Activated gamma-delta T cell treated with anti-CD3 and anti-CD28 coated beads, Interleukin-2, amount 50 U/mL, for 16 hours (primary cell): Measurements from ENCODE around the gene CALHM4.

Experiments used
- DNase-seq: peaks from one replicate; pipeline ENCODE4 v3.0.0-alpha.2; 2020; ENCODE audit warnings: low read depth

CALHM4 gene

DNA sequence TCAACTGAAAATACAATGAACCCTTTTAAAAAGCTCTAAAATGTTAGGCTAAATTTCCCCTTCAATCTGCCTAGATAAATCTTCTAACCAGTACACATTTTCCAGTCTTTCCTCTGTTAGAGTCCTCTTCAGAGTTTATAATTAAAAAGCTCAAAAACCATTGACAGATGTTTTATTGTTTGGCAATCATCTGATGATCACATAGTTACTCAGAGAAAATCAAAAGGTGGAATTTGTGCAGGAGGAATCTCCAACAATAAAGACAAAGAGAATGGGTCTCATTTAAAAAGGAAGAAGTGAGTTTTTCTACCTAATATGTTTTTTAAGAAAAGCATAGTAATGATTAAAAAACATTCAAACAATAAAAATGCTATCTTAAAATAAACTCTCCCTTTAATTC lies 11.1 kb upstream of the CALHM4 start:
- no peak for DNase-seq

DNA sequence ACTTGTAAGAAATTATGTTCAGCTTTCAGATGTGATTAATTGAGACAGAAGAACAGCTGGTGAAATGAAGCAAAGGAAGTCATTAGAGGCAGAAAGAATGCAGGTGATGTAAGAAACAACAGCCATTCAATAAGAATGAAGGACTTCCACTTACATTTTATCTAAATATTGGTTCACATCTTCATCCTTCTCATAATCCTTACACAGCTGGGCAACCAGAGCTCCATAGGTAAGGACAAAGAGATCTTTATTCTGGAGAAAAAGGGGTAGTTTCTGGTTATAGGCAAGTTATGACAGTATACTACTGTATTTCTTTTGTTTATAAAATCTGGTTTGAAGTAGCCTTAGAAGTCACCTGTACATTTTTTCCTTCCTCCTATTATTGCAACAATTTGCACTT lies 10.4 kb upstream of the CALHM4 start:
- no peak for DNase-seq

DNA sequence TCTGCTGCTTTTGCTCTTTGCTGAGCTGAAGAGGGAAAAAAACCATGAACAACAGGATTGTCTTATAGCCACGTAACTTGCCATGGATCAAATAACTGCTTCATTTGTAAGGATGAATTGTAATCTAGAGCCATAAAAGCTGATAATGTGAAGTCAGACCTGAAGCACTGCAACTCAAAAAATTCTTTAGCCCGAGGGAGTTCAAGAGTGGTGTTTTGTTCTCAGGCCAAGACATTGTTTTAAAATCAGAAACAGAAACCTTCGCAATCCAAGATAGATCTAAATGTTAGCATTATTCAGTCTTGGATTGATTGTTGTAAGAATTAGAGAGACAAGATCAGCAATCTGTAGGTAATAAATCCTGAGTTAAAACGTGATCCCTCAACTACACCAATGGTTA lies 7.9 kb upstream of the CALHM4 start, which contains the start of gene TRAPPC3L:
TRAPPC3L (minus strand) TSS at position 34 of the 400 bp plus-strand sequence. CDS start 170 bp downstream, outside the sequence.
- no peak for DNase-seq

DNA sequence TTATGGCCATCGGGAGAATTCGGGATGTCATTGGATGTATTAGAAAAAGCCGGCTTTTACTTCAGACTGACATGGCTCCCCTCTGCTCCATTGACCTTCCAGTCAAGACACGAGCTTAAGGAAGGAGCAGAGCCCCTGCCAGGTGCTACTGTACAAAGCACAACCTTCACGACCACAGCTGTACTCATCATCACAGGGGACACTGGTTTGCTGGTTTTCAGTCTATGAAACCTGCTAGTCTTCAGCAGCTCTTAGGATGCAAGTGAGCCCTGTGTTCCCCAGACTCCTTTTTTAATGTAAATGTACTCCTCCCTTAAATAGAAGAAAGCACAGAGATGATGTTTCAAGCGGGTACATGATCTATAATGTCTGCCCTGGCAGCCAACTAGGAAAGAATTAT lies 6.2 kb upstream of the CALHM4 start:
- DNase-seq, result no peak

DNA sequence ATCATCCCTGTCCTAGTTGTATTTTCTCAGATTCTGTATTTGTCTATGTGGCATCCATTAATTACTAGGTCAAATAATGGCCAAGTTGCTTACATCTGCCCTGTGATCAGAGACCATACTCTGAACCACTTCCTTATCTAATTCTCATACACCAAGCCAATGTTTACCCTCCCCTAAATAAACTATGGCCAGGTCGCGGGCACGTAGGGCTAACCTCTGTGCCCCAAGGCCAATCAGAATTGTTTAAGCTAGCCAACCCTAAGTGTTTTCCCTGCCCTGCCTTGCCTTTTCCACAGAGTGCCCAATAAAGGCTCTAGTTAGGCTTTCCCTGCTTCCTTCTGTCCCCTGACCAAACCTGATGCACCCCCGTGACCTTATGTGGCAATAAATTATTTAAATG lies 2.8 kb upstream of the CALHM4 start:
- no peak for DNase-seq

DNA sequence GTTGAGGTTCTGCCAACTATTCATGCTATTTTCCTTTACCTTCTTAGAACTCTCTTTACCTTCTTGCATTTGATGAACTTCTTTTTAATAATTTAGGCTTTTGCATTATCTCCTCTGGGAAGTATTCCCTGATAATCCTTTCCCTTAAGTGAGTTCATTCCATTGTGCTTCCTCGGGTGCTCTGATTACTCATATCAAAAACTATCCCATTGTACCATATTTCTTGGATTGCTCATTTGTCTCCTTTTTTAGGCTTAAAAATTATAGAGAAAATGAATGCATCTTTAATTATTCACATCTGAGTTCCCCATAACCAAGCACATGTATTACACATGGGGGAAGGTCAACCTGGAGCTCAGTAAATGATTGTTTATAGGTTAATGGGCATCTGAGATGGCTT lies 2.5 kb downstream of the CALHM4 start:
- no peak for DNase-seq

DNA sequence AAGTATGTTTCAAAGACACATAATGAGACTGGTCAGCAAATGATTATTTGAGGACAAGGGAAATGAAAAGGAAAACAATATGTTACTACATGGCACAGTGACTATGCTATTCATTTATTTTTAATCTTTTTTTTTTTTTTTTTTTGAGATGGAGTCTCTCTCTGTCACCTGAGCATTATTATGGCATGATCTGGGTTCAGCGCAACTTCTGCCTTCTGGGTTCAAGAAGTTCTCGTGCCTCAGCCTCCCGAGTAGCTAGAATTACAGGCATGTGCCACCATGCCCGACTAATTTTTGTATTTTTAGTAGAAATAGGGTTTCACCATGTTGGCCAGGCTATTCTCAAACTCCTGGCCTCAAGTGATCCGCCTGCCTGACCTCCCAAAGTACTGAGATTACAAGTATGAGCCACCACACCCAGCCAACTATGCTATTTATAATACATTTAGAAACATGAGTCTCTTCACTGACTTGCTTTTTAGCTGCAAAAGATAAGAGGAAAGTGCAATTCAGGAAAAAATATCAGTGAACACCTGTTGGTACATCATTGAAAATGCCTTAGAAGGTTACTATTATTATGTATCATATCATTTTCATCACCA lies 3.4 kb downstream of the CALHM4 start:
- no peak for DNase-seq

DNA sequence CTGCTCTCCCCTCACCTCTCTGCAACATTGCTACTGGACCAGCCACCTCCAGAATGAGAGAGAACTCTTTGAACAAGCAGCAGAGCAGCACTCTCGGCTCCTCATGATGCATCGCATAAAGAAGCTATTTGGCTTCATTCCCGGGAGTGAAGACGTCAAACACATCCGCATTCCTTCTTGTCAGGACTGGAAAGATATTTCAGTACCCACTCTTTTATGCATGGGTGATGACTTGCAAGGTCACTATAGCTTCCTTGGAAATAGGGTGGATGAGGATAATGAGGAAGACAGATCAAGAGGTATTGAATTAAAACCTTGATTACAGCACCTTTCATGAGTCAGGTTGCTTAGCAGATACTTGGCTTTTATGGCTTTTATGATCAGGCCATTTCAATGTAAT lies 4.3 kb downstream of the CALHM4 start:
- no peak for DNase-seq

DNA sequence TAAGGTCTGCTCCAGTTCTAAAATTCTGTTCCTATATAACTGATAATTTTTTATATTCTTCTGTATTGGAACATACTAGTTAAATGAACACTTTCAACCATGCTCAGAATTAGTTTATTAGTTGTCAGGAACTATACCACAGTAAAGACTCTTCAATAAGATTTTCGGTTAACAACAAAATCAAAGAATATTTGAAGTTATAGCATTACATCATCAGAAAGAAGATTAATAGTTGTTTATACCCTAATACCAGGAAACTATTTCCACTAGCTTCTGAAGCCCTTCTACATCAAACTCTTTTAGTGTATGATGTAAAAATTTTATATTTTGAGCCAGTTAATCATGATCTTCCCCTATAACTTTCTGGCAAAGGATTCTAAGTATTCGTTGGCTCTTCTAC lies 6.6 kb downstream of the CALHM4 start:
- DNase-seq, result no peak

DNA sequence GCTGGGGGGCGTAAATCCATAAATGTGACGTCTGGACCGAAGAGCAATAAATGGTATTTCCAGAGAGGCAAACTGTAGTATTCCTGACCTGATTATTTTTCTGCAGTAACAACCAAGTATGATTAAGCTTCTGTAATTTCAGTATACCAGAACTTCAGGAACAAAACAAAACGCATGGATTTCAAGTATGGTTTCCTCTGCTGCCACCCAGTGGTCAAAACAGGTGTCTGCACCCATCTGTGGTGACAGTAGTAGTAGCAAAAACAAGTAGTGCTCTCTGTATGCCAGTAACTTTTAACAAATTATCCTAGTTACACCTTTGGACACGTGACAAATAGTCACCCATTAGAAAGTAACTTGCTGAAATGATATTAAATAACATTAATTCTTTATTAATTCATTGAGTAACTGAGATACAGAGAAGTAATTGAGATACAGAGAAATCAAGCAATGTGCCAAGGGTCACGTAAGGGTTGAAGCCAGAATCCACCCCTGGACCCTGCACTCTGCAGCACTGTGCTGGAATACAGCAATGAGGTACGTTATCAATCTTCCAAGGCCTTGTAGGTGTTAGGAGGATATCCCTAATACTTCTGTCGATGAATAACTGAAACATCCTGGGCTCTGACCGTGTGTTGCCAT lies 7.9 kb downstream of the CALHM4 start:
- peak; percentile 43 for DNase-seq

DNA sequence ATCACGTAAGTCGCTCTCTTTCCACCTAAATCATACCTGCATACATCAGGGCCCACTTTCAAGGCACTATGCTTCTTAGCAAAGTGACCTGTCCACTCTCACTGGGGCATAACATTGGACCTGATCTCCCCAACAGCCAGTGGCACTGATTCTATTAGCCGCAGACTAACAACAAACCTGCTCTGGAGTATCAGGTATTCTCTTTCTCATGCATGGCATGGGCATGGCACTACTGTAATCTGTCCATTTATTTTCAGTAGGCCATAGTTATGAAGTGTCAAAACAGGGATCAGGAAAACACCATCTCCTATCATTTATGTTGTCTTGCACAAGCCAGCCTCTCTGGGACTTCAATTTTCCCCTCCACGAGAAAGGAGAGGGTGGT lies 8.5 kb downstream of the CALHM4 start:
- DNase-seq, result no peak

DNA sequence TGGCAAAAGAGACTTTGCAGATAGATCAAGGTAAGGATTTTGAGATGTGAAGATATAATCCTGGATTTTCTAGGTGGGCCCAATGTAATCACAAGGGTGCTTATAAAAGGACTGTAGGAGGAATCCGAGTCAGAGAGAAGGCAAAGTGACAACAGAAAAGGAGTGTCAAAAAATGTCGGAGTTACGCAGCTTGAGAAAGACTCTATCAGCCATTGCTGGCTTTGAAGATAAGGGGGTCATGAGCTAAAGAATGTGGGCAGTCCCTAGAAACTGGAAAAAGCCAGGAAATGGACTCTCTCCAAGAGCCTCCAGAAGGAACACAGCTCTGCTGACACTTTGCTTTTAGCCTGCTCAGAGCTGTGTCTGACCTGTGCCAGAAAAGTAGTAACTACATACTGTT lies 9.1 kb downstream of the CALHM4 start:
- no peak for DNase-seq

DNA sequence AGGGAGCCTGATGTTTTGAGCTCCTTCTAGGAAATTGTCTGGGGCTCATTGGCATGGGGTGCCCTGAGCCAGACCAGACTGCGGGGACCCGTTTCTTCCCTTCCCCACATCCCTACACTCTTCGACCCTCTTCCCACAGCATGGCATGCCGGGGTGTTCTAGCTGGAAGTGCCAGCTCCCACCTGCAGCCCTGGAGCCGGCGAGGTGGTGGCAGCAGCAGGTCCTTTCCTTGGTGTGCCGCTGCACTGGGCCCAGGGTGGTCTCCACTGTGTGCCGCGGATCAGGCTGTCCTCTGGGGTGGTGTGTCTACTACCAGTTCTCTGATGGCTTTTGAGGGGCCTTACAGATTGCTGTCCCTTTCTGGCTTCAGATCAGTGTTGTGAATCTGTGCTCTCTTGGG lies 10.3 kb downstream of the CALHM4 start:
- DNase-seq, result no peak

DNA sequence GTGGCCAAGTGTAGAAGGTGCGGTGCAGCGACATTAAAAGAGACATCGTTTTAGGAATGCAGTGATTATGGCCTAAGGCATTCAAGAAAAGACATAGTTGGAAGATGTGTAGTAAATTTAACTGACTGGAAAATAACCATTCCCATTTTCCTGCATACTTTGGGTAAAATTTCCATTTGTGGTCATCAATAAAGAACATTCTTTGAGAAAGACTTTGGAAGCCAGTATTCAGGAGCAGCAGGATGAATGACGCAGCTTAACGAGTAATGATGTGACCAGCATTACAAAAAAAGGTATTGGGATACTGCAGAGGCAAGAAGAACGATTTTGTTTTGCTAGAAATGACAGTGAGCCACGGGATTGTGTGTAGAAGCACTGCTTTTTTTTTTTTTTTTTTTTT lies 10.8 kb downstream of the CALHM4 start:
- no peak for DNase-seq

DNA sequence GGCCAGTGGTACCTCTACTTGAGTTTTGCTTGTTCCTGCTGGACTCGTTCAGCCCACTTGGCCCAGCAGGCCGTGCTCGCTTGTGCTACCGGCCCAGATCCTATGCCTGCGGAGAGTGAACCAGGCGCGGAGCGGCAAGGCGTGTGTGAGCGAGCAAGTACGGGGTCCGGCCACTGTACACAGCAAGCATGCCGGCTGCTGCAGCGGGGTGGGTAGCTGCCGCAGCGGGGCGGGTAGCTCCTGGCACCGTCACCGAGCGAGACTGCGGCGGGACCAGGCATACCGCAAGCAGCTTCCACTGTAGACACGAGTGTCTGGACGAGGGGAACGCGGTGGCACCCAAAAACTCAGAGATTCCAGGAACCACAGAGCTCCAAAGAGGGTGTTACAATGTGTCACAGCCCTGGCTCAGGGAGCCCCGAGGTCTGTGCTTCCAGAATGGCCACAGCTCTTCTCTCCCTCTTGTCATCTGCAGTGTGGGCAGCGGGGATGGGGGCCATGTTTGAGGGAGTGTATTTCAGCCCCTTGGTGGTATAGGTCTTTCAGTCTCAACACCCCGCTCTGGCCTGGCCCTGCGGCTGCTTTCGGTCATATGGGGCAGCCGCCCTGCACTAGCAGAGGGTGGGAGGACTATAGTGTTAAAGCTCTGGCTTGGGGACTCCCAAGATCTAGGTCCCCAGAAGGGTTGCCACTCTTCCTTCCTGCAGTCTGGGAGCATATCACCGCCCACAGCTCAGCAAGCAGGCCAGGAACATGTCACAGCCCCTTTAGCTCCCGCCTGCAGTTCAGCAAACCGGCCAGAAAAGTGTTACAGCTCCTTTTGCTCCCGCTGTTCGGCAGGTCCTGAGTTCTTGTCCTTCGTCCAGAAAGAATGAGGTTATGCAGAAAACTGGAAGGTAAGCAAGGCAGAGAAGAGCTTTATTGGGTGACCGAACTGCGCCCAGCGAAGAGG lies 11.6 kb downstream of the CALHM4 start:
- DNase-seq, result no peak

DNA sequence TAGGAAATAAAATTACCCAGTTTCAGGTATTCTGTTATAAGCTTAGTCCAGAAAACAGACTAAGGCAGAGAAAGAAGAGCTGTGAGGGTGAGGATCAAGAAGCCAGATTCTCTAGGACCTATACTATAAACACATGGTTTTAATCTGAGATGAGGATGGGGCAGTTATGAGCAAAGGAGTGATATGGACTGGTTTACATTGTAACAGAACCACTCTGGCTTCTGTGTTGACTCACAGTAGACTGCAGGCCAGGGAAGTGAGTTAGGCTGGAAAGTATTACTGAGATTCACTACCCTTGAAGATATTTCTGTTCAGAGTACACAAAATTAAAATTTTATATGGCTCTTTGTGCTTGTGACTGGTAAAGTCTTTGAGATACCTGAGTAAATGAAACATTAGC lies 14.6 kb downstream of the CALHM4 start:
- no peak for DNase-seq

DNA sequence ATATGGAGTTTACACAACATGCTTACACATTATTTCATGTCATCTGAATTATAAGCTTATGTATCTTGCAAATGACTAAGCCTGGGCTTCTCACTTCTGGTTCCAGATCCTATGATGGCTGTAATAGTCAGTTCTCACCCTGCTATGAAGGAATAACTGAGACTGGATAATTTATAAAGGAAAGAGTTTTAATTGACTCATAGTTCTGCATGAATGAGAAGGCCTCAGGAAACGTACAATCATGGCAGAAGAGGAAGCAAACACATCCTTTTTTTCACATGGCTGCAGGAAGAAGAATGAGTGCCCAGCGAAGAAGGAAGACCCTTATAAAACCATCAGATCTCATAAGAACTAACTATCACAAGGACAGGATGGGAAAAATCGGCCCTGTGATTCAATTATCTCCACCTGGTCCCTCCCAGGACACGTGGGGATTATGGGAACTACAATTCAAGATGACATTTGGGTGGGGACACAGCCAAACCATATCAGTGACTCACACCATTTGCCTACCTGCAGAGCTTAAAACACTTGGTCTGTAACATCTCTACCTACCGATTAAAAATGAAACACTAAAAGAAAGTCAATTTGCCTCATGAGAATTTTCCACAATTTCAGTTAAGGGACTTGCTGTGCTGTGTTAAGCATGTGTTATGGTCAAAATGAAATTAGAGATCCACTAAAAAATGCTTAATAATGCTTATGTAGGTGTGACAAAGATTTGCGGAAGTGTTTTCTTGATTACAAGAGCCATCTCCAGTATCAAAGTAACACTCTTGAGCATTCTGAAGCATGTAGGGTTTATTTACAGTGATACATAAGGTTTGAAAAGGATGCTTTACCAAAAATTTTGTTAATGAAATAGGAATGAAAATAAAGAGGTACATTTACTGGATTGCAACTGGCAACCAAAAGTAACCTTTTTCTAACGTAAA lies 15.5 kb downstream of the CALHM4 start:
- DNase-seq, result no peak

DNA sequence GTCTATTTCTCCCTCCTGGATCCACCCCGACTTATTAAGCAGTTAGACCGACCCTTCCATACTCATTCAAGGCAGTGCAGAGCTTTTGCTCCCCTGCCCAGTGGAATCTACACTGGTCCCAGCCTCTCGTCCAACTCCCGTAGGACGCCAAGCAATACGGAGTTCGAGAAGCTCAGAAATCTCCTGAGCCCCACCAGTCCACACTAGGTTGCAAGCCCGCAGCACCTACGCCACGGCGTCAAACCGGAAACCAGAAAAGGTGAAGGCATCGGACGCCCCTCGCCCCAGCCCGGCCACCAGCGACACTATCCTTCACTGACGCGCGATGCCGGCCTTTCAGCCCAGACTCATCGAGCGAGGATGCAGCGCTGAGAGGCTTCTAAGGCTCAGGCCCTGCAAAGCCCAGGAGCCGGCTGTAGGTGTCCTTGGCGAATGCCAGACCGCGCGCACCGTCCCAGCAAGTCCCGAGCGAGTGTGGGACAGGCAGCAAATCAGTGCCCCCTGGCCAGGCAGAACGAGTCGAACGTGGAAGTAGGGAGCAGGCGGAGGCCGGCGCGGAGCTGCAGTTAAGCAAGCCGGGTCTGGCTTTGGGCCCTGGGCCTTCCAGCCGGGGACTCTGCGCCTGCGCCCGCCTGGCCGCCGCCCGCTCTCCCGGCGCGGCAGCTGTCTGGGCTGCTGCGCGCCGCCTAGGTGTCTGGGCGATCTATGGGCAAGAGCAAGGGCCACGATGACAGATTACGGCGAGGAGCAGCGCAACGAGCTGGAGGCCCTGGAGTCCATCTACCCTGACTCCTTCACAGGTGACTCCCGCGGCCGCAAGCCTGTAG lies 17.5 kb downstream of the CALHM4 start, which contains the start of gene RWDD1:
RWDD1 (plus strand) TSS at position 649 of the 827 bp plus-strand sequence; CDS start at position 728, 79 bp downstream.
- peak; percentile 97 for DNase-seq

DNA sequence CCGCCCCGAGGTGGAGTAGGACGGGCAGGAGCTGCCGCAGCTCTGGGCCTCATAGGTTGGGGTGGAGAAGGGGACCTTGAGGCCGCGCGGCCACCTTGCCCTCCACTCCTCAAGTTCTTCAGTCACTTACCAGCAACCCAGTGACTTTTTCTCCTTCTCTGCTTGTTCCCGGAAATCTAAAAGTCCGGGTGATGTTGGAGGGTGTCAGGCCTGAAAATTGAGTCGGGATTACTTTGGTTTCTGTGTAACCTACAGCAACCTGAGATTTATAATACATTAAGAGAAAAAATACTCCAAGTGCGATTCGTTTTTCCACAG lies 18.1 kb downstream of the CALHM4 start:
- no peak for DNase-seq

DNA sequence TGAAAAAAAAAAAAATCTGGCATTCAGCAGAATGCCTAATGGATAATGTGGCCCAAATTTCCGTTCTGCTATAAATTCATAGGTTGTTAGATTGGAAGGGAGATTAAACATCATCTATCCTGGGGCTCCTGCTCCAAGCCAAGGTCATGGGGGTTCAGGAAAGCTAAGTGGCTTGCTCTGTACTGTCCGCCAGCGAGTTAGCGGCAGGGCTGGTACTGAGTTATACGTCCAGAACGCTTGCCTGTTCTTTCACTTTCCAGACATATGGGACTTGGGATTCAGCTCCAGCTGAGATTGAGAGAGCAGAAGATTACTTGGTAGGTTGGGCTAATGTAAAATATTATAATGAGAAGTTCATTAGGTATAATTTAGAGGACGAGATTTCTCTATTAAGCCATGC lies 18.6 kb downstream of the CALHM4 start:
- no peak for DNase-seq

DNA sequence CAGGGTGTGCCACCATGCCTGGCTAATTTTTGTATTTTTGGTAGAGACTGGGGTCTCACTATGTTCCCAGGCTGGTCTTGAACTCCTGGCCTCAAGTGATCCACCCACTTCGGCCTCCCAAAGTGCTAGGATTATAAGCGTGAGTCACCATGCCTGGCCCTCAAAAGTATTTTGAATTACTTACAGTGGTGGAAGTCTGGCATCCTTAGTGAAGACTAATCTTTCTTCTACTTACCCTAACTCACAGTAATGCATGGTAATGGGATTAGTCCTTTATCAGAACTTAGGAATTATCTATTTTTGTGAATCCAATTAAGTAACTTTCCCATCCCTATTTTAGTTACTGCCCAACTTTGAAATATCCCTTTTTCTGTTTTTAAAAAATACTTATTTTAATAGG lies 21.7 kb downstream of the CALHM4 start:
- no peak for DNase-seq
